Measurements from ENCODE around the gene ATP5PO.

ATP5PO gene, protein sequence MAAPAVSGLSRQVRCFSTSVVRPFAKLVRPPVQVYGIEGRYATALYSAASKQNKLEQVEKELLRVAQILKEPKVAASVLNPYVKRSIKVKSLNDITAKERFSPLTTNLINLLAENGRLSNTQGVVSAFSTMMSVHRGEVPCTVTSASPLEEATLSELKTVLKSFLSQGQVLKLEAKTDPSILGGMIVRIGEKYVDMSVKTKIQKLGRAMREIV

GRCh38 chr21:33915368-33916199 lies at the start of gene ATP5PO:
ATP5PO (minus strand) TSS chr21:33915804; CDS start chr21:33915763, 41 bp downstream.
- DNase-seq (ENCODE audit: low read depth), result peak; percentile 94

- DNase-seq (ENCODE audit: low read depth), result no peak
Measured at GRCh38 chr21:33964706-33965325, 49.2 kb upstream of the ATP5PO start.

DNA sequence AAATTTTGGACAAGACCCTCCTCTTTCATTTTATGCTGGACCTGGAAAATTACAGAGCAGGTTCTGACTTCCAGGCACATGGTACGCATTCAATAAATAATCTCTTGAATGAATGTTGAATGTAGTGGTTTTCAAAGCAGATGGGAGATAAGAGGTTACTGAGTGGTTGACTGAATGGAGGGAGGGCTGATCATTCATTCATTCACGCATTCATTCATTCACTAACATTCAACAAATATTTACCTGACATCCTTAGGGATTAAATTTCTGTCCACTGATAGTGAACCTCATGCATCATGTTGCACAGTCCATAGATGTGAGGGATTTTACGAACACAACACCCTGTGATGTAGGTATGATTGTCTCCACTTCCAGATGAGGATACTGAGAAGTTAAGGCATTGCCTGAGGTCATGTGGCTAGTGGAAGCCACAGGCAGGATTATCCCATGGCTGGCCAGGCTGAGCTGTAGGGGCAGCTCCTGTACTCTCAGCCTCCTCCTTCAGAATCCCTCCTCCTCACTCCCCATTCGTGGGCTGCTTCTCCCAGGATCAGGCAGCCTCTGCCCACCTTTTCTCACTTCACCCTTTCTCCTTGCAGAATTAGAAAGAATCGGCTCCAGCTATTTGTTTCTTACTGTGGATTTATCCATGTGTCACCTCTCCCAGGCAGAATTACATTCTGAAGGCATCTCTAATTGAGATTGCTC lies 48.4 kb upstream of the ATP5PO start:
- no peak for DNase-seq (ENCODE audit: low read depth)

- DNase-seq (ENCODE audit: low read depth), result no peak
Measured at GRCh38 chr21:33962290-33962689, 46.7 kb upstream of the ATP5PO start.

DNA sequence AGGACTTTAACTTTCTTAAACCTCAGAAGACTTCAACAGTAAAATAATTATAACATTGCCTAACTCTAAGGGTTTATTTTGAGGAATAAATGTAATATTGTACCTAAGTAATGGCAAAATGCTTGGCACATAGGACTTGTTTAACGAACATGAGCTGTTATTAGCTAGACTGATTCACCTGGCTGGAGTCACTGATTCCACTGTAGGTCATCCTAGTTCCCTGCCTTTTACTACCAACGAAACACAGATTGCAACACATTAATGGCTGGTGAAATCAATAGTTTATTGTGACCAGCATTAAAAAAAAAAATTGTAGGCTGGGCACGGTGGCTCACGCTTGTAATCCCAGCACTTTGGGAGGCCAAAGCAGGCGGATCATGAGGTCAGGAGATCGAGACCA lies 45.5 kb upstream of the ATP5PO start:
- no peak for DNase-seq (ENCODE audit: low read depth)

DNA sequence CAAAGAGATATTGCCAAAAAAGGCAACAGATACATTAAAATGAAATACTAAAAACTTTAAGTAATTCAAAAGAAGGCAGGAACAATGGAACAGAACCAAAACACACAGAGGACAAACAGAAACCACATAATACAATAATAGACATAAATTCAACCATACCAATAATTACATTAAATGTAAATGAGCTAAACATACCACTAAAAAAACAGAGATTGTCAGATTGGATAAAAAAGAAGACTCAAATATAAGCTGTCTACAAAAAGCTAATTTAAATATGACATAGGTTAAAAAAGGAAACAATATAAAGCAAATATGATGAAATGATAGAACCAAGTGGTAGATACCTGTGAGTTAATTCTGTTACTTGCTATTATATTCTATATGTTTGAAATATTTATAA lies 44.1 kb upstream of the ATP5PO start:
- no peak for DNase-seq (ENCODE audit: low read depth)

- no peak for DNase-seq (ENCODE audit: low read depth)
Measured at GRCh38 chr21:33954395-33954794, 38.8 kb upstream of the ATP5PO start.

DNA sequence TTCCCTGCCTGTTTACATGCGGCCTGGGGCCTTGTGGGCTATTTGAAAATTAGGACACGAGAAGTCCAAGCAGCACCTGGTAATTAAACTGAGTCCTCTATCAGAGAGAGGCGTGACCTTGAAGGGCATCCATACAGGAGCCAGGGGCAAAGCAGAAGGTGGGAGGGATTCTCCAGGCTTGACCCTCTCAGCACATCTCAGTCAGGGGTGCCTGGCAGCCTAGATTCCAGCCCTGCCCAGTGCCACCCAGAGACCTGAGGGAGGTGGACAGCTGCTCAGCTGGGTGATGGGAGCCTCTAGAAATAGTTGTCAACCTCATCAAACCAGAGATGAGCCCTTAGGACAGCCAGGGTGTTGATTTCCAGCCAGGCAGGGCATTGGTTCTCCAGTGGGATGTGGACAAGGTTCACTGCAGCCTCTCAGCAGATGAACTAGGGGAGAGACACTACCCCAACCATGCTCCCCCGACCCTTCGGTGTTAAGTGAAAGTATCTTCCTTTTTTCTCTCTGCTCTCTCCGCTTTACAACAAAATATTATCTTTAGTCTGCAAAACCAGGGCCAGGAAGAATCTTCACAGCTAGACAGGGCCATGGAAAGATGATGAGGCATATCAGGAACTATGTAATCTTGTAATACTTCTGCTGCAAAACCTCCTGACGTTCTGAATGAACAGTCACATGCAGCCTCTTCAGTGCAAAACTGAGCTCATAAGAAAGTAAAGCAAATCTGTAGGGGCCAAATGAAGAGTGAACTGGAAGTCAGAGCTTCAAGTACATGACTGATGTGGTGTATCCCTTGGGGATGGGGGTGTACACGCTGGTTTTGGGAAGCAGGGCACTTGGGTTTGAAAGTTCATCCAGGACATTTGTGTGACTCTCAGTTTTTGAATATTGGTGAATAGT lies 35.9 kb upstream of the ATP5PO start:
- DNase-seq (ENCODE audit: low read depth), result no peak

- no peak for DNase-seq (ENCODE audit: low read depth)
Measured at GRCh38 chr21:33950431-33951079, 35.0 kb upstream of the ATP5PO start.

DNA sequence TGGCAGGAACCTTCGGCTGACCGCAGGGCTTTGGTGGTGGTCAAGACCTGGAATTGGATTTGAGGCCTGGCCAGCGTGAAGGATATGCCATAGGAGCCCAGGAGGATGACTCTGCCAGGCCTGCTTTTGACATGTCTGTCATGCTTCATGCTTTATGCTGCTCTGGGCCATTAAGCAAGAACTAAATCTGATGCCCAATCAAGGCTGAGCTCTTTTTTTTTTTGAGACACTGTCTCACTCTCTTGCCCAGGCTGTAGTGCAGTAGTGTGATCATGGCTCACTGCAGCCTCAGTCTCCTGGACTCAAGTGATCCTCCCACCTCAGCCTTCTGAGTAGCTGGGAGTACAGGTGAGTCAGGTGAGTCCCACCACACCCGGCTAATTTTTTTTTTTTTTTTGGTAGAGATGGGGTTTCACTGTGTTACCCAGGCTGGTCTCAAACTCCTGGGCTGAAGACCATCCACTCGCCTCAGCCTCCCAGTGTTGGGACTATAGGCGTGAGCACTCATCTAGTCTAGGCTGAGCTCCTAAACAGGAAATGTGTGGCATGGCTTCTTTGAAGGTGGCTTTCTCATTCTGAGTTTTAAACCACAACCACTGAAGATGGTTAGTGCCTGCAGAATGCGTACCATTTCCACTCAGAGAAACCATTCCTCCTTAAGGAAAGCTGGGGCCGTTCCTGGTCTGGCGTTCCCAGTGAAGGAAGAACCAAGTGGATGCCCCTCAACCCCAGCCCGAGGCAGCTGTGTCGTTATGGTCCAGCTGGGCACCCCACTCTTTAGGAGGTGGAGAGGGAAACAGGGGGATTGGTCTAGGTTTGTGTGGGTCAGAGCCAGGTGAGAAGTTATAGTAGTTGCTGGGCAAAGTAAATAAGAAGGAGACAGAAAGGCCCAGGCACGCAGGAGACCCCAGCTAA lies 34.2 kb upstream of the ATP5PO start:
- peak; percentile 44 for DNase-seq (ENCODE audit: low read depth)

DNA sequence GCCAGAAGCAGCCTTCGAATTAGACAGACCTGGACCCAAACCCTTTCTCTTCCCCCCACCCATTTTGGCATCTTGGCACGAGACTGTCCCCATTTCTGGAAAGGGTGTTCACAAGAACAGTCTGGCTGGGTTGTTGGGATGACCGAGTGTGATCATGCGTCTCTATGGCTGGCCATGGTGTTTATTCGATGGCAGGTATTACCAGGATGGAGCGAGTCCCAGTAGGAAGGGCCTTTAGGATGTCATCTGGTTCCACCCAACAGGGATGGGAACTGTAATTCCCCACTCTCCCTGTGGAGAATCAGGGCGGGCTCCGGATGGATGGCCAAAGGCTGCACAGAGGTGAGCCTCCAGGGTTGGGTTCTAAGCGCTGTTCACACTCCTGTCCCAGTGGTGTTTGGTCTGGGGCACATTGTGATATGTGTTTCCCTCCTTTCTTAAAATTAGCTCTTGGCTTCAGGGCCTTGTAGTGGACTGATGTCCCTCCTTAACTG lies 33.4 kb upstream of the ATP5PO start:
- no peak for DNase-seq (ENCODE audit: low read depth)

DNA sequence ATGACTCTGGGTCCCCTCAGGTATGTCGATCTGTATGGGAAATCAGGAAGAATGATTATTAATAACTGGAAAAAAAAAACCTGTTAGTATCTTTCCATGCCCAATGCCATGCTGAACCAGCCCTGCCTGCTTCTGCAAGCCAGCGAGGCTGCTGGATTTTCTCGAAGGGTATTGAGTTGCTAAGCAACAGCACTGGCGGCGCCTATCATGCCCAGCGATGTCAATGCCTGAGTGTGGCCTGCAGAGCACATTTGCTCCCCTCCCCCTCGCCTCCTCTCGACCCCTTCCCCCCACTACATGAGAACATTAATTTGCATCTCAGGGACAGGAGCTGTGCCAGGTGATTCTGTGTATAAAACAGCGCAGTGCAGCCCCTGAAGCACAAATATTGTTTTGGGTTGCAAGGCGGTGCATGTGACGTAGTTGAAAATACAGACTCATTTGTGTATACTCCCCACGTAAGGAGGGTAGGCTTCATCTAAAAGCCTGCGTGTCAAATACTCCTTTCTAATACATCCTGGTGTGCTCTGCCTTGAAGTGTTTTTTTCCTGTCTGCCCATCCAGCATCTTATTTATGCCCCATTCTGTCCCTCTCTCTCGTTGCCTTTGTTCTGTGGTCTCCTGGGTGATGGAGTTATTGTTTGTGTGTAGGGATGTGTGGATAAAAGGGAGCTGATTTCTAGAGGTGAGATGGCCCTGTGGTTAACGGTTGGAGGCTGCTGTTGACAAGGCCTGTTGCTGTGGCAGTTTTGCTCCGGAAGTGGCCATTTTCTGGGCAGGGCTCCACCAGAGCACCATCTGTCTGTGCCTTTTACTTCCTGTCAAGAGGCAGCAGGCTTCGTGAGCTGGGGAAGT lies 32.7 kb upstream of the ATP5PO start:
- peak; percentile 66 for DNase-seq (ENCODE audit: low read depth)

GRCh38 chr21:33947451-33948095 lies 32.0 kb upstream of the ATP5PO start:
- peak; percentile 79 for DNase-seq (ENCODE audit: low read depth)

DNA sequence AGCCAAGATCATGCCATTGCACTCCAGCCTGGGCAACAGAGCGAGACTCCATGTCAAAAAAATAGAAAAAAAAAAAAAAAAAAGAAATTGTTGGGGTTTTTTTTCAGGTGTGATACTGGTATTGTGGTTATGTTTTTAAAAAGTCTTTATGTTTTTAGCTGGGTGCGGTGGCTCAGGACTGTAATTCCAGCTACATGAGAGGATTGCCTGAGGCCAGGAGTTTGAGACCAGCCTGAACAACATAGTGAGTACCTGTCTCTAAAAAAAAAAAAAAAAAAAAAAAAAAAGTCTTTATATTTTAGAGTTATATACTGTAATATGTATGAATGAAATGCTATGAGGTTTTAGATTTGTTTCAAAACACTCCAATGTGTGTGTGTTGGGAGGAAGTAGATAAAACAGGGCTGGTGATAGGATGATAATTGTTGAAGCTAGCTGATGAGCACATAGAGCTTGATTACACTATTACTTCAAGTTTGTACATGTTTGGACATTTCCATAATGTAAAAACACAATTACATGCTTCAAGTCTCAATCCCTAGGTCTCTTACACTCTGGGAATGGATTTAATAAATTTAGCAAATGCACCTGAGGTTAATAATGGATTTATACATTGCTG lies 30.2 kb upstream of the ATP5PO start:
- no peak for DNase-seq (ENCODE audit: low read depth)

DNA sequence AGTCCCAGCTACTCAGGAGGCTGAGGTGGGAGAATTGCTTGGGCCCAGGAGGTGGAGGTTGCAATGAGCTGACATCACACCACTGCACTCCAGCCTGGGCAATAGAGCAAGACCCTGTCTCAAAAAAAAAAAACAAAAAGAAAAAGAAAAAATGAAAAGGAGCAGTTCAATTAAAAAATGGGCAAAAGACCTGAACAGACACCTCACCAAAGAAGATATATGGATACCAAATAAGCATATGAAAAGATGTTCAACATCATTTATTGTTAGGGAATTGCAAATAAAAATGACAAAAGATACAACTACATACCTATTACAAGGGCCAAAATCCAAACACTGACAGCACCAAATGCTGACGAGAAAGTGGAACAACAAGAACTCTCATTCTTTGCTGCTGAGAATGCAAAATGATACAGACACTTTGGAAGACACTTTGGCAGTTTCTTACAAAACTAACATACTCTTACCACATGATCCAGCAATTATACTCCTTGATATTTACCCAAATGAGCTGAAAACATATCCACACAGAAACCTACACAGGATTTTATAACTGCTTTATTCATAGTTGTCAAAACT lies 28.7 kb upstream of the ATP5PO start:
- no peak for DNase-seq (ENCODE audit: low read depth)

GRCh38 chr21:33943293-33943692 lies 27.7 kb upstream of the ATP5PO start:
- DNase-seq (ENCODE audit: low read depth), result no peak

- DNase-seq (ENCODE audit: low read depth), result no peak
Measured at GRCh38 chr21:33942426-33942825, 26.8 kb upstream of the ATP5PO start.
